Astrocyte (in vitro differentiated cells and primary cell): Measurements from ENCODE around the gene ARHGEF26.

Experiments used
- CTCF ChIP-seq: IDR thresholded peaks from 2 replicates; pipeline ENCODE4 v1.5.1; 2011; ENCODE audit warnings: low read depth, mild to moderate bottlenecking, inconsistent platforms, low read length, moderate library complexity; ENCODE audit not compliant: insufficient read depth
- EZH2 ChIP-seq: IDR thresholded peaks from 2 replicates; pipeline ENCODE4 v1.6.1; 2012; ENCODE audit warnings: mild to moderate bottlenecking, low read length, inconsistent platforms; ENCODE audit not compliant: insufficient read depth

- no peak for TF ChIP-seq CTCF
- TF ChIP-seq EZH2 = no peak
These were observed 18.8 kb downstream of the ARHGEF26 start for GRCh38 chr3:154139996-154140436.
